Effector CD8-positive, alpha-beta T cell (primary cell): ENCODE measurements around the gene ZKSCAN1.

Experiments
- DNase-seq: peaks from one replicate; lab custom pipeline; 2025; lab: John Stamatoyannopoulos, UW

The ZKSCAN1 gene

DNA sequence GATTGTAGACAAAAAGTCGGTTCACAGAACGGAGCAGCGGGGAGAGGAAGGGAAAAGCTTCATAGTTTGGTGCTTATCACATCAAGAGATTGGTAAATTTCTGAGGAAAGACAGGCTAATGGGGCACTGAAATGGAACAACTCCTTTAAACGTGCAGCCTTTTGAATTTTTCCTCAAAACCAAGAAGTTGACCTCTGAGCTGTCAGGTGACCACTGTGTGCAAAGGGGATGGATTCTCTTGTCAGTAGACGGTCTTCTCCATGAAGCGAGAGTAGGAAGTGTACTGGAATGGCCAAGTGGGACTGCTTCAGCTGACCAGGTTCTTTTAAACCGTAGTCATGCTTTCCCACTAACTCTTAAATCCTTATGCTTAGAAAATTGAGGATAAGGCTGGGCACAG, 22.9 kb downstream of the ZKSCAN1 start:
- DNase-seq = no peak

- no peak for DNase-seq
These were observed 25.2 kb downstream of the ZKSCAN1 start for GRCh38 chr7:100040575-100040974.

- no peak for DNase-seq
These were observed 29.3 kb downstream of the ZKSCAN1 start for GRCh38 chr7:100044718-100045117.

- no peak for DNase-seq
These were observed 33.3 kb downstream of the ZKSCAN1 start for GRCh38 chr7:100048680-100049079.

DNA sequence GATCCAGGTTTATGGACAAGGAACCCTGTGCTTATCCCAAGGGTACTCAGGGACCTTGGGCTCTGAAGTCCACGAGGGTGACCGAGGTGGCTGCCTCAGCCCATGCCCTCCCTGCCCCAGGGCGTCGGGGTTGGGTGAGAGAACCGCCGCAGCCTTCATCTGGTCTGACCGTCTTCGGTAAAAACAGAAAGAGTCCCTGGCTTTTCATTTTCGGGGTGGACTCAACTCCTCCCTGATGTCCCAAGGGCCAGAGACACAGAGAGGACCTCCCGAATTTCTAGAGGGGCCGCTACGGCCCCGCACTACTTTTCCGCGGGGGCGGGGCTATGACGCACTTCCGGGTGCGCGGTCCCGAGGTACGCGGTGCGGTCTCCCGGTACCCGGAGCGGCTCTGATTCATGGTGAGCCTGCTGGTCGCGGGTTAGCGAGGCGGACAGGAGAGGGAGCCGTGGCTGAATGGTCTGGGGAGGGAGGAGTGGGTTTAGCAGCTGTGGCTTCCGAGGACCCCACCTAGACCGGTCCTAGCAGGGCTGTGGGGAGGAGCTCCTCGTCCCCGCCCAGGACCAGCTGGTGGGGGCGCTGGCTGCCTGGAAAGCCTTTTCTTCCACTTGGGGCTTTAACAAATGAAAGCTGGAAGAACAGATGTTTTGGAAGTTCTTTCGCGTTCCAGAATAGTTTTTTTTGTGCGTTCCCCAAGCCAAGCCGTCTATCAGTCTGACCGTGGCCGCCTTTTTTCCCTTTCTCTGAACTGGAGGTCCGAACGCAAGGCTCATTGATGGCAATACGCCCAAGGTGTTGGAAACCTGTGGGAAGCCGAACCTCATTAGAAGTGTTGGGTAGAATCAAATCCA, 34.3 kb downstream of the ZKSCAN1 start, which contains the start of gene ZSCAN21:
ZSCAN21 (plus strand) TSS at position 334 of the 851 bp plus-strand sequence. CDS start 7,233 bp downstream, outside the sequence.
- peak; percentile 66 for DNase-seq

GRCh38 chr7:100051611-100052010, 36.2 kb downstream of the ZKSCAN1 start:
- no peak for DNase-seq

GRCh38 chr7:100053215-100053614, 37.8 kb downstream of the ZKSCAN1 start:
- DNase-seq = no peak

GRCh38 chr7:100057006-100057405, 41.6 kb downstream of the ZKSCAN1 start:
- no peak for DNase-seq

- no peak for DNase-seq
These were observed 43.9 kb downstream of the ZKSCAN1 start for GRCh38 chr7:100059251-100059739.

DNA sequence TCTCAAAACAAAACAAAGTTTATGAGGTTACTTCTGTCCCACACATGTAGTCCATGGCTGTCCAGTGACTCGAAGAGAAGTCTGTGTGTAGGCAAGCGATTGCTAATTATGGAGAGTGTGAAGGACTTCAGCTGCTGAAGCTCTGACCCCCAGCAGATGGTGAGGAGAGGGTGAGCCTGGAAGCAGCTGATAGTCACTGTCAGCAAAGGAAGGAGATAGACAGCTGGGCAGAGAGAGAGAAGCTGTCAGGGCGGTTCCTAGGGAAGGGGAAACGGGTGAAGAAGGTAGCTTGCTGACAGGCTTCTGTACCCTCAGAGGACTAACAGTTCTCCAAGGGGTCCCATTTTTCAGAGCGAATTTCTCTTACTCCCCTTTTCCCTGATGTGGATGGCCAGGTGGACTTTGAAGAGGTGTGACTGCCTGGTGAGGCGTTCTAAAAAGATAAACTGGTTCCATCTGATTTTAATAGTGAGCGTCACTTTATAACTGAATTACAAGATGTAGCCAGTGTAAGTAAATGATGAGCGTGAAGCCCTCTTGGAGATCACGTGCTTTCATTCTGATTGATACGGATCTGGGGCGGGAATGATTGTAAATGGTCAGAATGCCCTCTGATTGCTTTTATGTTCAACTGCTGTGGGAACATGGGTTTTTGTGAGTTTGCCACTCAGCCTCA, 46.3 kb downstream of the ZKSCAN1 start:
- DNase-seq = no peak

DNA sequence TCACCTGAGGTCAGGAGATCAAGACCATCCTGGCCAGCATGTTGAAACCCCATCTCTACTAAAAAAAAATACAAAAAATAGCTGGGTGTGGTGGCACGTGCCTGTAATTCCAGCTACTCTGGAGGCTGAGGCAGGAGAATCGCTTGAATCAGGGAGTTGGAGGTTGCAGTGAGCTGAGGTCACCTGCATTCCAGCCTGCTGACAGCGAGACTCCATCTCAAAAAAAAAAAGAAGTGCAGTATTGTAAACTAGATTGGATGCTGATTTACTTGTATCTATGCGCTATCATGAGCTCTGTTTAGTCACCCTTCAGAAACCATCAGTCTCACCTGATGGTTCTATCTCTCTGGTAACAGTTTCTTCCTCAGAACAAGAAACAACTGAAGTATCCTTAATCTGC, 48.0 kb downstream of the ZKSCAN1 start:
- DNase-seq = no peak

DNA sequence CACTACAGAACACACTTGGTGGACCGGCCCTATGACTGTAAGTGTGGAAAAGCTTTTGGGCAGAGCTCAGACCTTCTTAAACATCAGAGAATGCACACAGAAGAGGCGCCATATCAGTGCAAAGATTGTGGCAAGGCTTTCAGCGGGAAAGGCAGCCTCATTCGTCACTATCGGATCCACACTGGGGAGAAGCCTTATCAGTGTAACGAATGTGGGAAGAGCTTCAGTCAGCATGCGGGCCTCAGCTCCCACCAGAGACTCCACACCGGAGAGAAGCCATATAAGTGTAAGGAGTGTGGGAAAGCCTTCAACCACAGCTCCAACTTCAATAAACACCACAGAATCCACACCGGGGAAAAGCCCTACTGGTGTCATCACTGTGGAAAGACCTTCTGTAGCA, 48.8 kb downstream of the ZKSCAN1 start:
- DNase-seq = no peak

- no peak for DNase-seq
These were observed 50.2 kb downstream of the ZKSCAN1 start for GRCh38 chr7:100065452-100066186.

- no peak for DNase-seq
These were observed 51.6 kb downstream of the ZKSCAN1 start for GRCh38 chr7:100066953-100067352.

DNA sequence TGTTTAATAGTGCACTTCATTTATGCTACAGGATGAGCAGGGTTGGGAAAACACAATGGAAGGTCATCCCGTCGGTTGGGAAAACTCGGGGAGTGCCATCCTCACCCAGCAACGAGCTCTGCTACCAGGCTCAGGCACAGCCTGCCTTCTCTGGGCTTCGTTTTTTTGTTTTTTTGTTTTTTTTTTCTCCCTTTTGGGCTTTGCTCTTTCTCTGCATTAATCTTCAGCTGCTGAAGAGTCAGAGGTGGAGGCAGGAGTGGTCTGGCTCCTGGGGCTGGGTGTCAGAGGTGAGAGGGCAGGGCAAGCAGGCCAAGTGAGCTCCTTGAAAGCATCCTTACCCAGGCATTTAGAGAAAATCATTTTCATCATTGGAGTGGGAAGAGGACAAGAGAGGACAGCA, 54.6 kb downstream of the ZKSCAN1 start:
- DNase-seq = no peak

DNA sequence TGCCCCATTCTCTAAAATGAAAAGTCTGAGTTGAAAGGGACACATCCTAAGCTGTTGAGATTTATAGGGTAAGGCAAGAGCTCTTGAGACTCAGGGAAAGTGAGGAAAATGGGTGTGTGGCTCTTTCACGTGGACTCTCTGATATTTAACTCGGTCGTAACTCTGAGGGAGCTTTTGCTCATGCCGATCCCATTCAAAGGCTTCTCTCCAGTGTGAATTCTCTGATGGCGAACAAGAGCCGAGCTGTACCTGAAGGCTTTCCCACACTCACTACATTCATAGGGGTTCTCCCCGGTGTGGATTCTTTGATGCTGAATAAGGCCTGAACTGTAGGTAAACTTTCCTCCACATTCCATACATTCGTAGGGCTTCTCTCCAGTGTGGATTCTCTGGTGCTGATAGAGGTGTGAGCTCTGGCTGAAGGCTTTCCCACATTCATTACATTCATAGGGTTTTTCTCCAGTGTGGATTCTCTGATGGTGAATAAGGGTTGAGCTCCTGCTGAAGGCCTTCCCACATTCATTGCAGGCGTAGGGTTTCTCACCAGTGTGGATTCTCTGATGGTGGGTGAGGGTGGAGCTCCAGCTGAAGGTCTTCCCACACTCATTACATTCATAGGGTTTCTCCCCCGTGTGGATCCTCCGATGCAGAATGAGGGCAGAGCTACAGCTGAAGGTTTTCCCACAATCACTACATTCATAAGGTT, 55.8 kb downstream of the ZKSCAN1 start:
- DNase-seq = no peak

GRCh38 chr7:100072462-100072861, 57.1 kb downstream of the ZKSCAN1 start:
- DNase-seq = no peak

DNA sequence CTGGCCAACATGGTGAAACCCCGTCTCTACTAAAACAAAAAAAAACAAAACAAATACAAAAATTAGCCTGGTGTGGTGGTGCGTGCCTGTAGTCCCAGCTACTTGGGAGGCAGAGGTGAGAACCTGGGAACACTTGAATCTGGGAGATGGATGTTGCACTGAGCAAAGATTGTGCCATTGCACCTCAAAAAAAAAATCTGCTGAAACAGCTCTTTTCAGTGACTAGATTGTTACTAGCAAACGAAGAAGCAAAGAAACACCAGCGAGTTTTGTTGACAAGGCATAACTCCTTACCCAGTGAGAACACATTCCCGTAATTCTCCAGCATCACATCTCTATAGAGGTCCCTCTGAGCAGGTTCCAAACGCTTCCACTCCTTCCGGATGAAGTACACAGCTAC, 59.4 kb downstream of the ZKSCAN1 start:
- no peak for DNase-seq

- DNase-seq = no peak
These were observed 60.0 kb downstream of the ZKSCAN1 start for GRCh38 chr7:100075418-100075817.

- no peak for DNase-seq
These were observed 61.8 kb downstream of the ZKSCAN1 start for GRCh38 chr7:100077205-100077604.

- no peak for DNase-seq
These were observed 63.7 kb downstream of the ZKSCAN1 start for GRCh38 chr7:100079024-100079560.
